Putamen (tissue), 1 donor: ENCODE data around the gene HJURP.

ENCODE experiments used
- DNase-seq: peaks from one replicate; pipeline ENCODE4 v3.0.0-alpha.2; 2016; ENCODE audit warnings: low spot score

The HJURP gene

DNA sequence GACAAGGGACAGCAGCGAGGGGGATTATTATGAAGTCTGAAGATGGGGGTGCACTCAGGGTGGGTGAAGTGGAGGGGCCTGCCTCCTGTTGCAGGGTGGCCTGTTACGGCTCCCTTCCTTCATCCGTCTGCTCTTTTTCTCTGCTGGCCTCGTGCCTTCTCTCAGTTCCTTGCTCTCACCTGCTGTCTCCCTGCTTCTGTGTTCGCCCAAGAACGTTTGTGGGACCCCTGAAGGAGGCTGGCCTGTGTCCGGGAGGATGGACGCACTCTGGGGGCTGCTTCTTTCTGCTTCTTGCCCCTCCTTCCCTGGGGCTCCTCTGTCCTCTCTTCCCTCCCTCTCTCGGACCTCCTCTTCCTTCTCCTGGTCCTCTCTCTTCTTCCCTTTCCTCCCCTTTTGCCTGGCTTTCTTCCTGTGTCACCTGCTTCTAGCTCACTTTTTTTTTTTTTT lies 62.4 kb downstream of the HJURP start:
- no peak for DNase-seq

DNA sequence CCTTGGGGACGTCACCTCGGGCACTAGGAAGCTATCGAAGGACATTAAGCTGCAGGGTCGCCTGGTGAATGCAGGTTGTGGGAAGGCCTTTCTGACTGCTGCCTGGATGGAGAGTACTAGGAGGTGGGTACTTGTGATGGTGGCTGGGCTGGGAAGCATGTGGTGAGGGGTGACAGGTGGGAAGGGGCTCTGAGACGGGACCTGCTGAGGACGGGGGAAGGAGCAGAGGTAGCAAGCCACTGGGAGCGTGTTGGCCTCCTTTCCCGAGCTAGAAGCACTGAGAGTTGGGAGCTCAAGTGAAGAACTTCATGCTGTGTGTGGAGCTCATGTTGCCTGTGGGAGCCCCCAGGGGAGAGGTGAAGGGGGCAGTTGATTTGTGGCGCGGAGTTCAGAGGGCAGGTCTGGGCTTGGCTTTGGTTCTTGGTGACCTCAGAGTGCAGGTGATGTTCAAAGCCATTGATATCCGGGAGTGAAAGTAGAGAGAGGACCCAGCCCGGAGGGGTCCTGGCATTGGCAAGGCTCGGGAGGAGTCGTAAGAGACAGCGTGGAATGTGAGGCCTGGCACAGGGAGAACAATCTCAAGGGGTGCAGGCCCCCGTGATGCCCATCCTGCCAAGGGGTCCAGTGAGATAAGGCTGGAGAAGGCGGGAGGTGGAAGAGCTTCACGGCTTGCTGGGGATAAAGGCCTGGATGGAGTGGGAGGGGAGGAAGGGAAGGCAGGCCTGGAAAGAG lies 63.0 kb downstream of the HJURP start:
- no peak for DNase-seq

DNA sequence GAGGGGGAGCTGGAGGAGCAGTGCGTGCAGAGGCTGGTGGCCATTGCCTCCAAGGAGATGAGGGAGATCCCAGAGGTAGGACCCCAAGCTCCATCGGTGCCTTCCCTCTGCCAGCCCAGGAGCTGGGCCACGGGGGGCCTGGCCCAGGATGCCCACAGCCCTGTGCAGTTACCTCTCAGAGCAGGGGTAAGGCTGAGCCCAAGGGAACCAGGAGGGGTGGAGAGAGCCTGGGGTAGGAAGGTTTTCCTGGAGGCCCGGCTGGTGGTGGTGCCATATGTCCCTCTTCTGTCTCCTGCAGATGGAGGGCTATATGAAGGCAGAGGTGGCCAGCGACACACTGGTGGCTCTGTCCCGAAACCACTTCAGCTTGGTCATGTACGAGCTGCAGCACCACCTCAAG lies 64.8 kb downstream of the HJURP start:
- no peak for DNase-seq
